Epithelial cell of proximal tubule (primary cell): ENCODE measurements around the gene ATP11A. TPM values are rescaled to one million over a fixed set of nuclear protein-coding genes. Genes with fewer than 3 reads are reported as not detected.
"Not testable (repeated sequence)": the region's sequence is repeated elsewhere in the genome, so short reads cannot be mapped to it uniquely, and the experiment has no call there.

Source experiments
- DNase-seq: peaks from one replicate; pipeline ENCODE4 v3.0.0-alpha.2; 2011; ENCODE audit warnings: low read depth
- H3K4me3 ChIP-seq: 2 replicates; pipeline ENCODE4 v1.5.1; 2011; ENCODE audit warnings: low read depth, mild to moderate bottlenecking, low read length
- total RNA-seq: library from RNA; depleted of rRNA; stranded (reverse); fragments of >200 nt; gene quantifications from 2 replicates; pipeline ENCODE4 v1.2.3, GENCODE V29; 2015
- TF ChIP-seq, protein P1 (sequence below): conservative IDR thresholded peaks from 2 replicates; pipeline ENCODE4 v1.5.1; 2012; ENCODE audit warnings: low read depth, mild to moderate bottlenecking, low read length

ATP11A gene
- total RNA-seq, 1 donor from 2014 or later, result 27.2 TPM

DNA sequence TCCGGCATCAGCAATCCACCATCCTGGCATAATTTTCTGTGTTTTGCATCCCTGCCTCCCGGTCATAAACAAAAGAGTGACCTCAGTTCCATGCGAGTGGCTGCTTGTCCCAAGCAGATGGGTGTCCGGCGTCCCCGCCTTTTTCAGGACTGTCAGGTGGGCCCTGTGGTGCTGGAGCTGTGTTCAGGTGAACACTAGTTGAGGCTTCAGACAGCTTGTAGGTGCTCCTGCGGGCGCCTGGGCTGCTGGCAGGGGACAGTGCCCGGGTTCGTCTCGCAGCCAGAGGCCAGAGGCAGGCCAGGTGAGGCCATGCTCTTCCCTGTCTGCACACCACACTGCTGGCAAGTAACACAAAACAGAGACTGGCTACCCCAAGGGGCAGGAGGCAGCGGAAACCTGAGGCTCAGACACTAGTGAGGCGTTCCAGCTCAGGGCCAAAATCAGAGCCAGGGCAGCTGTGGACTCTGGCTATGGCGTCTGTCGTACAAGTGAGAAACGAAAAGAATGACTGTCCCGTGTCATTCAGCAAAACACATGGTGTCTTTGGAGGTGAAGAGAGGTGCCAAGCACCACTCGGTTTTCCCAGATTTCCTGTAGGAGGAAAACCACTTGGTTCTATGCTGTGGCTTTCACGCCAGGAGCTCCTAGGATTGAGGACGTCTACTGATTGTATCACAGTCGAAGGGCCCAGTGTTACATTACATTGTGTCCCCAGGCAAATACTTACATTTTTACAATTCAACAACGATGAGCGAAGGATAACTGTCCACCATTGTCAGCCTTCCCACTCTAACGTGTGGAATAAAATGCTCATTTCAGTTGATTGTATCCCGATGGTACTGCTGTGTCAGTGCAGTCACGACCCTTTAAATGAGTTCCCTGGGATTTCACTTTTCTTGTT is 104.0 kb downstream of the ATP11A start:
- no peak for DNase-seq
- TF ChIP-seq, protein P1, sequence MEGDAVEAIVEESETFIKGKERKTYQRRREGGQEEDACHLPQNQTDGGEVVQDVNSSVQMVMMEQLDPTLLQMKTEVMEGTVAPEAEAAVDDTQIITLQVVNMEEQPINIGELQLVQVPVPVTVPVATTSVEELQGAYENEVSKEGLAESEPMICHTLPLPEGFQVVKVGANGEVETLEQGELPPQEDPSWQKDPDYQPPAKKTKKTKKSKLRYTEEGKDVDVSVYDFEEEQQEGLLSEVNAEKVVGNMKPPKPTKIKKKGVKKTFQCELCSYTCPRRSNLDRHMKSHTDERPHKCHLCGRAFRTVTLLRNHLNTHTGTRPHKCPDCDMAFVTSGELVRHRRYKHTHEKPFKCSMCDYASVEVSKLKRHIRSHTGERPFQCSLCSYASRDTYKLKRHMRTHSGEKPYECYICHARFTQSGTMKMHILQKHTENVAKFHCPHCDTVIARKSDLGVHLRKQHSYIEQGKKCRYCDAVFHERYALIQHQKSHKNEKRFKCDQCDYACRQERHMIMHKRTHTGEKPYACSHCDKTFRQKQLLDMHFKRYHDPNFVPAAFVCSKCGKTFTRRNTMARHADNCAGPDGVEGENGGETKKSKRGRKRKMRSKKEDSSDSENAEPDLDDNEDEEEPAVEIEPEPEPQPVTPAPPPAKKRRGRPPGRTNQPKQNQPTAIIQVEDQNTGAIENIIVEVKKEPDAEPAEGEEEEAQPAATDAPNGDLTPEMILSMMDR, result no peak
- H3K4me3 ChIP-seq, result no peak overlapping the region

DNA sequence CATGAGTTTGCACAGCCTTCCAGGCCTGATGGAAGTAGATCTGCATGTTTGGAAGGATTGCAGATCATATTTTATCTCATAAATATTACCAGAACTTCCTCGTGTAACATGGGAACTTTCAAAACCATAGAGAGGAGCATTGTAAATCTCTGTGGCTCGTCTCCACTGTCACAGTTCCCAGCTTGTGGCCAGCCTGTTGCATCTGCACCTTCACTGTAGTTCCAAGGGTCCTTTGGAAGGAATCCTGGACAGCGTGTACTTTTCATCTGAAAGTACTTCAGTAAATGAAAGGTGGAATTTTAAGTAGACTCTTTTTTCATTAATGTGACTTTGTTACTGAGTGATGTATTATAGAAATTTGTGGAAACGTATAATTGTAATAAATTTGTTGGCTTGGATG is 105.4 kb downstream of the ATP11A start:
- TF ChIP-seq, protein P1, result no peak
- DNase-seq, result no peak
- H3K4me3 ChIP-seq, result no peak overlapping the region

DNA sequence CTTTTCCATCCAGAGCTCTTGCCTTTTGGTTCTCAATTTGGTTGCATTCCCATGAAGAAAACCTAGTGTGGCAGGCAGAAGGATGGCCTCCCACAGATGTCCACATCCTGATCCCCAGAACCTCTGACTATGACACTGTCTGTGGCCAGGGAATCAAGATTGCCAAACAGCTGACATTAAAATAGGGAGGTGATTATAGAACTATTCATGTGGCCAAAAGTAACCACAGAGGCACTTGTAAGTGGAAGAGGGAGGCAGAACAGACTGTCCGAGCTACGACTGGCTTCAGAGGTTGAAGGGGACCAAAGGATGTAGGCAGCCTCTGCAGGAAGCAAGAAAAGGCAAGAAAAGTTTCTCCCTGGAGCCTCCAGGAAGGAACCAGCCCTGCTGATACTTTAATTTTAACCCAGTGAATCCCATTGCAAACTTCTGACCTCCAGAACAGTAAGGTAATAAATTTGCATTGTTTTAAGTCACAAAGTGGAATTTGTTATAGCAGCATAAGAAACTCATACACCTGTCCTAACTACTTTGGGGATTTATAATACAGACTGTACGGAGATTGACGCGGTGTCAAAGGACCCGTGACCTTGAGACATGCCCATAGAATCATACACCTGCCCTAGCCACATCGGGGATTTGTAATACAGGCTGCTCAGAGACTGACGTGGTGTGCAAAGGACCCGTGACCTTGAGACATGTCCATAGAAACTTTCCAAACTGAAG is 106.5 kb downstream of the ATP11A start:
- no peak for DNase-seq
- TF ChIP-seq, protein P1, result no peak
- H3K4me3 ChIP-seq, result no peak overlapping the region

DNA sequence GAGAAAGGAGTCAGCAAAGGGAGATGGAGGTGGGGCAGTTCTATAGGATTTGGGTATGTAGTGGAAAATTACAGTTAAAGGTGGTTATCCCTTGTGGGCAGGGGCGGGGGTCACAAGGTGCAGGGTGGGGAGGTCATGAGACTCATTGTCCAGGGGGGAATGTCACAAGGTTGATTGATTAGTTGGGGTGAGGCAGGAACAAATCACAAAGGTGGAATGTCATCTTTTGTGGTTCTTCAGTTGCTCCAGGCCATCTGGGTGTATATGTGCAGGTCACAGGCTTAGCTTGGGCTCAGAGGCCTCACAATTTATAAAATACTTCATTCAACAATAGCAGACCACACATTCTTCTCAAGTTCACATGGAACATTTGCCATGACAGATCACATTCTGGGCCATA is 109.6 kb downstream of the ATP11A start:
- no peak overlapping the region for H3K4me3 ChIP-seq
- TF ChIP-seq, protein P1, result no peak
- no peak for DNase-seq

DNA sequence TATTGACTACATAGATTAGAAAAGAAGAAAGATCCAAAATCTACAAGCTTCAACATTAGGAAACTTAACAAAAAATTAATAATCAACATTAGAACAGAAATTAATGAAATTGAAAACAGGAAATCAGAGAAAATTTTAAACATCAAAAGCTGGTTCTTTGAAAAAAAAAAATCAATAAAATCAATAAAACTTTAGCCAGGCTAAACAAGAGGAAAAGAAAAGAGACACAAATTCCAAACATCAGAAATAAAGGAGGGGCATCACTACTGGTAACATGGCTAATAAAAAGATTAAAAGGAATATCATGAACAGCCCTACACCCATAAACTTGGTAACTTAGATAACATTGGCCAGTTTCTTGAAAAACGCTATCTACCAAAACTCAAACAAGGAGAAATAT is 110.2 kb downstream of the ATP11A start:
- no peak overlapping the region for H3K4me3 ChIP-seq
- TF ChIP-seq, protein P1, result no peak
- DNase-seq, result no peak

DNA sequence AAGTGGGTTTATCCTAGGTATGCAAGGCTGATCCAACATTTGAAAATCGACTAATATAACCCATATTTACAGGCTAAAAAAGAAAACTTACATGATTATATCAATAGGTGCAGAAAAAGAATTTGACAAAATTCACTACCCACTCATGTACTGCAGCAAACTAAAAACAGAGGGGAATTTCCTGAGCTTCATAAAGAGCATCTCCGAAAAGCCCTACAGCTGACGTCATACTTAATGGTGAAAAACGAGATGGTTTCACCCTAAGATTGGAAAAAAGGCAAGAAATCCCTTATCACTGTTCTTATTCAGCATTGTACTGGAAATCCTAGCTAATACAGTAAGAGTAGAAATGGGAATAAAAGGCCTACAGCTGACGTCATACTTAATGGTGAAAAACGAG is 111.0 kb downstream of the ATP11A start:
- not testable (repeated sequence) for H3K4me3 ChIP-seq

DNA sequence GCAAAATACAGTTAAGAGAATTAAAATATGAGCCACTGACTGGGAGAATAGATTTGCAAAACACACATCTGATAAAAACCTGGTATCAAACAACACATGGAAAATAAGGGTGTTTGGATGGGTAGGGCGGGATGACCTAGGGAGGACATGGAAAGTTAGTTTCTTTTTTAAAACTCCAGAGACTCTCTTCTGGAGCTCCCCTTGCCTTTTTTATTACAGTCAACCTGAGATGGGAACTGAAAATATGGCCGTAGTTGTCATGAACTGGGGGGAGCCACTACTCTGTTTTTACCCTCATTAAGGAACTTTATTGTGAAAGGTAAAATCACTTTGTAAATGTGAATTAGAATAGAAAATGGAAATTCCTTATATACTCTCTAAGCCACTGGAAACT is 113.0 kb downstream of the ATP11A start:
- TF ChIP-seq, protein P1, result no peak
- no peak overlapping the region for H3K4me3 ChIP-seq
- DNase-seq, result no peak

More for the DNA sequence above, 111.0 kb downstream of the ATP11A start:
- DNase-seq, result not testable (repeated sequence)
